Gastrocnemius medialis (tissue), 4 donors: Measurements from ENCODE around the gene TMEM35A. TPM values are rescaled to one million over a fixed set of nuclear protein-coding genes. Genes with fewer than 3 reads are reported as not detected.

ENCODE experiments used
- ATAC-seq, 2 donors: fragments of 150-250 bp; one replicate each; pipeline ENCODE4 v1.9.1; 2016
- DNase-seq, 2 donors: peaks; one replicate each; pipeline ENCODE4 v3.0.0-alpha.2; 2019
- H3K27ac ChIP-seq, 4 donors: fragments of 200-600 bp; sonication (generic); 1 replicate in 1 of 4; 2 replicates in 3 of 4; pipeline ENCODE4 v1.5.1; 2016 to 2018; ENCODE audit warnings: mild to moderate bottlenecking in 2 of 4, moderate library complexity in 1 of 4
- H3K27me3 ChIP-seq, 3 donors: fragments of 200-600 bp; sonication (generic) in 2 of 3; 1 replicate in 1 of 3; 2 replicates in 2 of 3; pipeline versions ENCODE4 v1.5.1 to v1.6.0; 2016 to 2019; ENCODE audit warnings: mild to moderate bottlenecking in 1 of 3, moderate library complexity in 1 of 3
- H3K36me3 ChIP-seq, 2 donors: fragments of 200-600 bp; sonication (generic) in 1 of 2; one replicate each; pipeline ENCODE4 v1.5.1; 2017 to 2018
- H3K4me1 ChIP-seq, 2 donors: fragments of 200-600 bp; sonication (generic) in 1 of 2; one replicate each; pipeline ENCODE4 v1.5.1; 2016 to 2017; ENCODE audit warnings: mild to moderate bottlenecking in 2 of 2
- H3K4me3 ChIP-seq, 4 donors: fragments of 200-600 bp; sonication (generic) in 3 of 4; 1 replicate in 1 of 4; 2 replicates in 3 of 4; pipeline ENCODE4 v1.5.1; 2016 to 2019; ENCODE audit warnings: mild to moderate bottlenecking in 2 of 4
- H3K9me3 ChIP-seq, 3 donors: fragments of 200-600 bp; sonication (generic) in 2 of 3; 1 replicate in 1 of 3; 2 replicates in 2 of 3; pipeline ENCODE4 v1.5.1; 2016 to 2019
- POLR2A ChIP-seq, 2 donors: fragments of 450-650 bp; IDR thresholded peaks; one replicate each; pipeline ENCODE4 v1.6.1; 2017; ENCODE audit warnings: antibody characterized with exemption in 2 of 2, mild to moderate bottlenecking in 2 of 2, moderate library complexity in 2 of 2
- in situ Hi-C, 4 donors: fragments of 200-750 bp; cut with MboI; loops; one replicate each; pipeline versions ENCODE4 v1.15.0 to v1.8.0; 2017; ENCODE audit warnings: low sequenced_read_pairs in 4 of 4
- intact Hi-C: fragments of 100-400 bp; cut with DNase I; formaldehyde crosslinking; loops from one replicate; pipeline ENCODE4 v1.15.1; 2023; ENCODE audit warnings: low total_unique reads
- total RNA-seq, 4 donors: library from RNA; depleted of rRNA; stranded (reverse); fragments of >200 nt; gene quantifications; one replicate each; pipeline versions ENCODE4 v1.1.0 to v1.2.3, GENCODE V29; 2016
- TF ChIP-seq, protein P1 (sequence below), 5 experiments: fragments of 450-650 bp in 3 of 5; fragments of 200-600 bp in 2 of 5; sonication (generic) in 2 of 5; IDR thresholded peaks in 4 of 5; conservative IDR thresholded peaks in 1 of 5; 1 replicate in 4 of 5; 2 replicates in 1 of 5; pipeline ENCODE4 v1.5.1; 2016 to 2019; ENCODE audit warnings: antibody characterized with exemption in 5 of 5, mild to moderate bottlenecking in 3 of 5, moderate library complexity in 3 of 5

Gene TMEM35A
- total RNA-seq, 4 donors from 2014 or later = 0.49 TPM; not detected in 3

DNA sequence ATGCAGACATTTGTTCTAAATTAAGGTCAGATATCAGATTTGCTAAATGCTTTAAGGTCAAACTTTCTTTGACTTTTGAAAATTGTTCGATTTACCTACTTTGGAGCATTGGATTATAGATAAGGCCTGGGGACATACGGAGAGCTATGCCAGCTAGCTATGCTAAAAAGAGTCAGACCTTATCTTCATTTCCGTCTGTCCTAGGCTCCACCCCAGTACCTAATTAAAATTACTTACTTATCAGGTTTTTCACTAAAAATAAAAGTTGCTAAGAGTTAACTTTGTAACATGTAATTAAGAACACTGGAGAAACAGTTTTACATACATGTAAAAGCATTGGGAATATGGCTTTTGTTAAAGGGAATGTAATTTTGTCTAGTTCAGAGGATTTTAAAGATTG lies 7.1 kb upstream of the TMEM35A start:
- in situ Hi-C loops = no loop called here

DNA sequence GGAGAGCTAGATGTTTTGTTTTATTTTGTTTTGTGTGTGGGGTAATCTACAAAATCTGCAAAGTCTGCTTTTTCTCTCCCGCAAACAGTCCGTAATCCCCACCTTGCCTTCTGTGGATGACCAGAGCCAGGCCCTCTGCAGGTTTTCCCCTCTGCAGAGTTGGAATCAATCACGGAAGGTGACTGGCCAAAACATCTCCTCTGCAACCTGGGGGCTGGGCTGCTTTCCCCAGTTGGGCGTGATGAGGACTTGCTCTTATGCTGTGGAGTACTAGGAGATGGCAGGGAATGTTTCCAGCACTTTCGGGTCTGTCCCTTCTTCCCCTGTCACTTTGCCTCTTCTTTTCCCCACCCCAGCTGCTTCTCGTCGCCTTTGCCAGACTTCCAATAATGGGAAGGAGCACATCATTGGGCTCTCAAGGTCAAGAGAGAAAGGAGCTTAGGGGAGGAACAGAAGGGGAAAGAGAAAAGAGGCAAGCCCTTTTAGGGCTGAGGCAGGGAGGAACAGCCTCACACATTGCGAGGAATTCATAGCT lies 1.1 kb downstream of the TMEM35A start:
- Histone ChIP-seq H3K27me3 (peaks cover 0 to 13% (median 6%) of the 10 kb centered on the region in 3 donors), H3K9me3 (no peaks in the 10 kb centered on the region), H3K36me3 (no peaks in the 10 kb centered on the region), H3K4me3 (peak overlapping the region in 2 of 4 donors; percentile 17 to 27), H3K4me1 (no peaks in the 10 kb centered on the region), H3K27ac (no peak overlapping the region)
- no peak for TF ChIP-seq POLR2A (IDR thresholded peaks at IDR 0.05)
- TF ChIP-seq, protein P1, sequence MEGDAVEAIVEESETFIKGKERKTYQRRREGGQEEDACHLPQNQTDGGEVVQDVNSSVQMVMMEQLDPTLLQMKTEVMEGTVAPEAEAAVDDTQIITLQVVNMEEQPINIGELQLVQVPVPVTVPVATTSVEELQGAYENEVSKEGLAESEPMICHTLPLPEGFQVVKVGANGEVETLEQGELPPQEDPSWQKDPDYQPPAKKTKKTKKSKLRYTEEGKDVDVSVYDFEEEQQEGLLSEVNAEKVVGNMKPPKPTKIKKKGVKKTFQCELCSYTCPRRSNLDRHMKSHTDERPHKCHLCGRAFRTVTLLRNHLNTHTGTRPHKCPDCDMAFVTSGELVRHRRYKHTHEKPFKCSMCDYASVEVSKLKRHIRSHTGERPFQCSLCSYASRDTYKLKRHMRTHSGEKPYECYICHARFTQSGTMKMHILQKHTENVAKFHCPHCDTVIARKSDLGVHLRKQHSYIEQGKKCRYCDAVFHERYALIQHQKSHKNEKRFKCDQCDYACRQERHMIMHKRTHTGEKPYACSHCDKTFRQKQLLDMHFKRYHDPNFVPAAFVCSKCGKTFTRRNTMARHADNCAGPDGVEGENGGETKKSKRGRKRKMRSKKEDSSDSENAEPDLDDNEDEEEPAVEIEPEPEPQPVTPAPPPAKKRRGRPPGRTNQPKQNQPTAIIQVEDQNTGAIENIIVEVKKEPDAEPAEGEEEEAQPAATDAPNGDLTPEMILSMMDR (IDR thresholded peaks at IDR 0.05 in 4 of 5, conservative IDR thresholded peaks at IDR 0.05 in 1 of 5) = no peak
- intact Hi-C loops = no loop called here
- DNase-seq (no peak), ATAC-seq (no peak)
- in situ Hi-C loops = no loop called here

More for the DNA sequence above, 7.1 kb upstream of the TMEM35A start:
- Histone ChIP-seq H3K4me1 (no peaks in the 10 kb centered on the region), H3K27me3 (no peaks in the 10 kb centered on the region), H3K9me3 (no peaks in the 10 kb centered on the region), H3K4me3 (no peak overlapping the region), H3K27ac (no peak overlapping the region), H3K36me3 (no peaks in the 10 kb centered on the region)
- ATAC-seq (no peak), DNase-seq (no peak)
- TF ChIP-seq, protein P1 (IDR thresholded peaks at IDR 0.05 in 4 of 5, conservative IDR thresholded peaks at IDR 0.05 in 1 of 5) = no peak
- TF ChIP-seq POLR2A (IDR thresholded peaks at IDR 0.05) = no peak
- intact Hi-C loops = no loop called here

DNA sequence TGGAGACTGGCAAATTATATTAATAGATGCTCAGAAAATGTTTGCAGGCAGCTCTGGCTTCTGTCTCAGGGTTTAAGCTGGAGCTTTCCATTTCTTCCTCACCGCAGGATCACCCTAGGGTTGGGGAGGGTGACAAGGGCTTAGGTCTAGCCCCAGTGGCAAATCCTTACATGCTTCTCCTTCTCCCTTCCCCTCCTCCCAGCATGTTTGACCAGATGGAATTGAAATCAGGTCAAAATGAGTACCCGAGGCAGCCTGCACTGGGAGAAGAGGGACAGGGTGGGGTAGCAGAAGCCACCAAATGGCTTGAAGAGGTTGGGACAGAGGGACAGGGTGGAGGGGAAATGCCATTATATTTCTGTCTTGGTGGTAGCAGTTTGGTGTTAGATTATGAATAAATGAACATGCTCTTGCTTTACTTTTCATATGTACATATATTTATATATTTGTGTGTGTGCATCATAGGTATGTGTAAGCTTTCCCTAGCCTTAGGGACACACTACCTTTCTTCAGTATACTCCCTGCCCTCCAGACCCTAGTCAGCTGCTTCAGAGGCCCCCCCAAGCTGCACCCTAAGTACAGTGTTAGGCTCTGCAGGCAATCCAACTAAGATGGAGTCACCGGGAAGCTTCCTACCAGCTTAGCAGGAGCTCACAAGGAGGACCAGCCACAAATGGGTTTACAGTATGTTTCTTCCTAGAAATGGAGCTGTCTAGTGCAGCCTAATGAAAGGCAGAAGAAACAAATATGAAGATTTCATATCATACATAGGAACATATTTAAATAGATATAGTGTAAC lies 1.8 kb downstream of the TMEM35A start:
- in situ Hi-C loops (no loop called here), intact Hi-C loops (no loop called here)
- Histone ChIP-seq H3K27me3 (peaks cover 0 to 14% (median 6%) of the 10 kb centered on the region in 3 donors), H3K36me3 (no peaks in the 10 kb centered on the region), H3K27ac (no peak overlapping the region), H3K4me3 (no peak overlapping the region), H3K4me1 (no peaks in the 10 kb centered on the region), H3K9me3 (no peaks in the 10 kb centered on the region)
- no peak for DNase-seq
- no peak for ATAC-seq
- no peak for TF ChIP-seq POLR2A (IDR thresholded peaks at IDR 0.05)
- TF ChIP-seq, protein P1 (IDR thresholded peaks at IDR 0.05 in 4 of 5, conservative IDR thresholded peaks at IDR 0.05 in 1 of 5) = no peak

DNA sequence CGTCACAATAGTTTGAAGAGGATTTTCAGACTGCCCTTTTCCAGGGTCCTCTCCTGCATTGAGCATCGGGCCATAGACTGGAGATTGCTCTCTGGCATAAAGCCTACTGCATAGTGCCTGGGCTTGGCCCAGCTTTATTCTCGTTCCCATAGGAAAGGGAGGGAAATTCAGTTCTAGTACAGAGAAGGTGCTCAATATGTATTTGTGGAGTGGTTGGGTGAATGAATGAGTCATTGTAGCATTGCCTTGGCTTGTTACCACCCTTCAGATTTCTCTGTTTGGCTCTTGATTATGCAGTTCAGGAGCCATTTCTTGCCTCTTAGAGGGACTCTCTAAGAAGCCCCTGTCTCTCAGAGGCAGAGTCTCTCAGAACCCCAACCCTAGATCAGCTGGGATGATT lies 2.6 kb downstream of the TMEM35A start:
- intact Hi-C loops = no loop called here
- Histone ChIP-seq H3K36me3 (no peaks in the 10 kb centered on the region), H3K4me3 (no peak overlapping the region), H3K4me1 (no peaks in the 10 kb centered on the region), H3K27ac (no peak overlapping the region), H3K27me3 (peaks cover 0 to 14% (median 6%) of the 10 kb centered on the region in 3 donors), H3K9me3 (no peaks in the 10 kb centered on the region)
- in situ Hi-C loops = no loop called here
- no peak for TF ChIP-seq POLR2A (IDR thresholded peaks at IDR 0.05)
- TF ChIP-seq, protein P1 (IDR thresholded peaks at IDR 0.05 in 4 of 5, conservative IDR thresholded peaks at IDR 0.05 in 1 of 5) = no peak
- no peak for ATAC-seq
- DNase-seq = no peak
